ENCODE results near the gene CCDC157. TPM values are rescaled to one million over a fixed set of nuclear protein-coding genes. Genes with fewer than 3 reads are reported as not detected.

CCDC157 gene
- total RNA-seq, 1 experiment from 2014 or later = 3.5 TPM

- Histone ChIP-seq H3K36me3 (ENCODE audit: low read depth, low read length) (no peaks in the 10 kb centered on the region), H3K4me3 (ENCODE audit: low read length) (no peak overlapping the region), H3K9ac (ENCODE audit: low read length) (no peak overlapping the region), H4K20me1 (ENCODE audit: low read length) (no peaks in the 10 kb centered on the region), H3F3A (ENCODE audit: low read length, unreplicated experiment) (no peaks in the 10 kb centered on the region), H3K79me2 (ENCODE audit: low read length) (peaks cover 51% of the 10 kb centered on the region), H3K4me1 (ENCODE audit: insufficient read depth, low read length) (peaks cover 28% of the 10 kb centered on the region), H3K4me2 (ENCODE audit: low read length) (peak overlapping the region; percentile 92; the same call in 1 of the 2 replicates), H3K27me3 (ENCODE audit: low read length) (no peaks in the 10 kb centered on the region), H2AFZ (ENCODE audit: low read length) (no peak overlapping the region), H3K9me2 (replicated peaks; ENCODE audit: low read length) (no peaks in the 10 kb centered on the region), H3K9me3 (ENCODE audit: low read length) (no peaks in the 10 kb centered on the region), H3K27ac (ENCODE audit: low read length) (no peak overlapping the region)
- DNase-seq (no peak), ATAC-seq (no peak)
- no TSS peak for BruUV-seq (replicated peaks)
- TF ChIP-seq EZH2phosphoT487 (IDR thresholded peaks at IDR 0.05; ENCODE audit: borderline replicate concordance, low read length) (no peak), CTCF (conservative IDR thresholded peaks at IDR 0.05; ENCODE audit: low read depth, low read length) (no peak), EZH2 (IDR thresholded peaks at IDR 0.05; ENCODE audit: low read length, unreplicated experiment) (no peak)
- intact Hi-C loops (cut with micrococcal nuclease) = no loop called here
- POLR2A ChIA-PET (ENCODE audit: unreplicated experiment) = no interaction called here
- CTCF ChIA-PET = no interaction called here
Measured at GRCh38 chr22:30324014-30324730, 32.6 kb upstream of the CCDC157 start.

- Histone ChIP-seq H3K4me1 (ENCODE audit: insufficient read depth, low read length) (peaks cover 28% of the 10 kb centered on the region), H3K27me3 (ENCODE audit: low read length) (no peaks in the 10 kb centered on the region), H2AFZ (ENCODE audit: low read length) (no peak overlapping the region), H3K9me3 (ENCODE audit: low read length) (no peaks in the 10 kb centered on the region), H3K27ac (ENCODE audit: low read length) (0 out of 2 replicates have a peak overlapping the region, but pooled peaks have one; percentile 17), H3K4me2 (ENCODE audit: low read length) (peak overlapping the region; percentile 92), H3K36me3 (ENCODE audit: low read depth, low read length) (no peaks in the 10 kb centered on the region), H3F3A (ENCODE audit: low read length, unreplicated experiment) (no peaks in the 10 kb centered on the region), H3K4me3 (ENCODE audit: low read length) (peak overlapping the region; percentile 79), H3K9ac (ENCODE audit: low read length) (peak overlapping the region; percentile 77; the same call in 1 of the 2 replicates), H4K20me1 (ENCODE audit: low read length) (no peaks in the 10 kb centered on the region), H3K79me2 (ENCODE audit: low read length) (peaks cover 42% of the 10 kb centered on the region), H3K9me2 (replicated peaks; ENCODE audit: low read length) (no peaks in the 10 kb centered on the region)
- TSS peak; percentile 16 for BruUV-seq (replicated peaks)
- POLR2A ChIA-PET (ENCODE audit: unreplicated experiment) = no interaction called here
- intact Hi-C loops (cut with micrococcal nuclease) = loop anchor here (5.0 kb wide), 1 partner anchor 38 kb away; the partner anchor contains the start of gene CASTOR1
- no peak for TF ChIP-seq EZH2phosphoT487 (IDR thresholded peaks at IDR 0.05; ENCODE audit: borderline replicate concordance, low read length)
- no peak for TF ChIP-seq CTCF (conservative IDR thresholded peaks at IDR 0.05; ENCODE audit: low read depth, low read length)
- no peak for TF ChIP-seq EZH2 (IDR thresholded peaks at IDR 0.05; ENCODE audit: low read length, unreplicated experiment)
- CTCF ChIA-PET = no interaction called here
- DNase-seq = peak; percentile 67
- peak; percentile 35; the same call in 1 of the 2 replicates for ATAC-seq
Measured at GRCh38 chr22:30325065-30325720, 31.6 kb upstream of the CCDC157 start.

All from PC-3 (cell line).